OCI-LY3 (cell line): ENCODE measurements around the gene CAMK1G.

Experiments used
- H2AFZ ChIP-seq: fragments of 200-600, 300-600 bp; shearing (Covaris generic); 2 replicates; pipeline ENCODE4 v1.6.0; 2014; ENCODE audit warnings: antibody characterized with exemption, low read depth, low read length
- H3K27ac ChIP-seq: fragments of 200-600, 300-600 bp; sonication (generic); 2 replicates; pipeline ENCODE4 v1.5.1; 2014; ENCODE audit warnings: mild to moderate bottlenecking, low read length, moderate library complexity, mixed read lengths
- H3K27me3 ChIP-seq: fragments of 200-600, 300-600 bp; sonication (generic); 2 replicates; pipeline ENCODE4 v1.6.1; 2014; ENCODE audit warnings: low read depth, low read length, mixed read lengths
- H3K36me3 ChIP-seq: fragments of 200-600, 300-600 bp; sonication (generic); replicated peaks from 2 replicates; pipeline ENCODE3; 2014; ENCODE audit warnings: low read depth, low read length, mixed read lengths
- H3K4me1 ChIP-seq: fragments of 300-600, 200-600 bp; sonication (generic); 2 replicates; pipeline ENCODE4 v1.6.1; 2014; ENCODE audit warnings: low read length, mixed read lengths
- H3K4me2 ChIP-seq: fragments of 200-600, 300-600 bp; sonication (generic); 2 replicates; pipeline ENCODE4 v1.6.1; 2014; ENCODE audit warnings: low read length, mixed read lengths
- H3K4me3 ChIP-seq: fragments of 300-600, 200-600 bp; sonication (generic); 2 replicates; pipeline ENCODE4 v1.5.1; 2014; ENCODE audit warnings: antibody characterized with exemption, mild to moderate bottlenecking, low read length, moderate library complexity
- H3K79me2 ChIP-seq: fragments of 300-600, 200-600 bp; shearing (Covaris generic); 2 replicates; pipeline ENCODE4 v1.6.1; 2014; ENCODE audit warnings: mild to moderate bottlenecking, low read length, mixed read lengths
- H3K9ac ChIP-seq: fragments of 300-600, 200-600 bp; shearing (Covaris generic); 2 replicates; pipeline ENCODE4 v1.6.0; 2014; ENCODE audit warnings: mild to moderate bottlenecking, low read length, moderate library complexity
- H3K9me3 ChIP-seq: fragments of 200-600, 300-600 bp; shearing (Covaris generic); 2 replicates; pipeline ENCODE4 v1.6.1; 2014; ENCODE audit warnings: low read length, mixed read lengths; ENCODE audit not compliant: insufficient read depth
- H4K20me1 ChIP-seq: fragments of 200-600, 300-600 bp; sonication (generic); 2 replicates; pipeline ENCODE4 v1.6.1; 2016; ENCODE audit warnings: low read length, mixed read lengths; ENCODE audit not compliant: insufficient read depth
- CTCF ChIP-seq: fragments of 200-600, 300-600 bp; sonication (generic); IDR thresholded peaks from 2 replicates; pipeline ENCODE4 v1.5.1; 2014; ENCODE audit warnings: antibody characterized with exemption, low read length, low read depth
- EZH2phosphoT487 ChIP-seq: fragments of 200-600 bp; shearing (Covaris generic); IDR thresholded peaks from 2 replicates; pipeline ENCODE4 v1.6.1; 2018; ENCODE audit warnings: antibody characterized with exemption, mixed run types, low read depth

The CAMK1G gene

GRCh38 chr1:209589440-209589839, 5.9 kb downstream of the CAMK1G start:
- Histone ChIP-seq H4K20me1 (no peaks in the 10 kb centered on the region), H3K79me2 (no peaks in the 10 kb centered on the region), H3K4me3 (no peak overlapping the region), H3K27me3 (peaks cover 47% of the 10 kb centered on the region), H3K4me1 (no peaks in the 10 kb centered on the region), H3K27ac (no peak overlapping the region), H2AFZ (no peak overlapping the region), H3K36me3 (no peaks in the 10 kb centered on the region), H3K9me3 (no peaks in the 10 kb centered on the region), H3K9ac (no peak overlapping the region), H3K4me2 (no peak overlapping the region)
- no peak for TF ChIP-seq CTCF
- no peak for TF ChIP-seq EZH2phosphoT487

- no peak overlapping the region for H3K9ac ChIP-seq
- peaks cover 47% of the 10 kb centered on the region for H3K27me3 ChIP-seq
These were observed 6.3 kb downstream of the CAMK1G start for GRCh38 chr1:209589863-209590262.

GRCh38 chr1:209590405-209590804, 6.9 kb downstream of the CAMK1G start:
- Histone ChIP-seq H3K27ac (no peak overlapping the region), H3K36me3 (no peaks in the 10 kb centered on the region), H3K4me3 (no peak overlapping the region), H3K4me2 (no peak overlapping the region), H3K27me3 (peaks cover 50% of the 10 kb centered on the region), H4K20me1 (no peaks in the 10 kb centered on the region), H3K79me2 (no peaks in the 10 kb centered on the region), H3K9me3 (no peaks in the 10 kb centered on the region), H2AFZ (no peak overlapping the region), H3K9ac (no peak overlapping the region), H3K4me1 (no peaks in the 10 kb centered on the region)
- TF ChIP-seq EZH2phosphoT487 (no peak), CTCF (no peak)

More at GRCh38 chr1:209589863-209590262, 6.3 kb downstream of the CAMK1G start:
- no peaks in the 10 kb centered on the region for H3K79me2 ChIP-seq
- no peak overlapping the region for H3K4me3 ChIP-seq
- no peak overlapping the region for H2AFZ ChIP-seq
- H3K4me2 ChIP-seq, result no peak overlapping the region
- no peak overlapping the region for H3K27ac ChIP-seq
- TF ChIP-seq EZH2phosphoT487, result no peak
- no peak for TF ChIP-seq CTCF
- H4K20me1 ChIP-seq, result no peaks in the 10 kb centered on the region
- no peaks in the 10 kb centered on the region for H3K4me1 ChIP-seq
- H3K9me3 ChIP-seq, result no peaks in the 10 kb centered on the region
- H3K36me3 ChIP-seq, result no peaks in the 10 kb centered on the region

DNA sequence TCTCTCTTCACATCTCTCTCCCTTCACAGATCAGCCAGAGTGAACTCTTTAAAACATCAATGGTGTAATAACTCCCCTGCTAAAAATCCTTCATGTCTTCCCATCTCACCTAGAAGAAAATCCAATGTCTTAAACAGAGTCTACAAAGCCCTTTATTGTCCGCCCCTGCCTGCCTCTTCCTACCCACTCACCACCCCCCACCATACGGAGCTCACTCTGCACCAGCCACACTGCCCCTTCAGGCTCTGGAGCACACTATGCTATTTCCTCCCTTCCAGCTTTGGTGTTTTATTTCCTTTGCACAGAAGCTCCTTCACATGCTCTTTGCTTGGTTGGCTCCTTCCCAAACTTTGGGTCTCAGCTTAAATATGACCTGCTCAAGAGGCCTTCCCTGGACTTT, 10.2 kb downstream of the CAMK1G start:
- Histone ChIP-seq H4K20me1 (no peaks in the 10 kb centered on the region), H3K36me3 (no peaks in the 10 kb centered on the region), H3K9ac (no peak overlapping the region), H3K27ac (no peak overlapping the region), H3K4me2 (no peak overlapping the region), H3K27me3 (peaks cover 61% of the 10 kb centered on the region), H3K4me1 (peaks cover 8% of the 10 kb centered on the region), H3K79me2 (no peaks in the 10 kb centered on the region), H3K9me3 (no peaks in the 10 kb centered on the region), H2AFZ (no peak overlapping the region), H3K4me3 (no peak overlapping the region)
- TF ChIP-seq EZH2phosphoT487 (no peak), CTCF (no peak)
